Articular chondrocyte of knee joint (primary cell): ENCODE results near the gene CPB1. TPM values are rescaled to one million over a fixed set of nuclear protein-coding genes. Genes with fewer than 3 reads are reported as not detected.

Source experiments
- total RNA-seq: library from RNA; depleted of rRNA; stranded (reverse); fragments of >200 nt; gene quantifications from 2 replicates; pipeline ENCODE4 v1.2.3, GENCODE V29; 2012

Gene CPB1
- total RNA-seq = 0.54 TPM in 1 of 2 replicates, not detected in the other

GRCh38 chr3:148827585-148827984 lies at the start of gene CPB1:
Gene CPB1, plus strand, starts transcription at chr3:148827811. Its CDS starts 13 bp downstream, at chr3:148827824.

GRCh38 chr3:148865049-148865448 lies 37.4 kb downstream of the CPB1 start, which contains the start of gene CPA3:
Gene CPA3, plus strand, starts transcription at chr3:148865296. Its CDS starts 12 bp downstream, at chr3:148865308.

Other genes starting within 250 kb of the CPB1 start
- gene AGTR1, start 129.9 kb upstream of the CPB1 start, total RNA-seq = 0.43 and 1.0 TPM in 2 replicates
- gene CPA3, start 37.5 kb downstream of the CPB1 start, total RNA-seq = 0.11 TPM in 1 of 2 replicates, not detected in the other
- gene GYG1, start 163.7 kb downstream of the CPB1 start, total RNA-seq = 60.3 and 70.6 TPM in 2 replicates